HCT116 (cell line): ENCODE results near the gene NOL3. TPM values are rescaled to one million over a fixed set of nuclear protein-coding genes. Genes with fewer than 3 reads are reported as not detected.
A peak's percentile ranks its signal among the peaks of the same experiment; 100 is the strongest.

Experiments
- ATAC-seq: fragments of 200-7000 bp; cut with Tn5 transposase; 2 replicates; pipeline ENCODE4 v1.9.1; 2020; ENCODE audit warnings: mild to moderate bottlenecking, moderate library complexity
- BruUV-seq: library from RNA; stranded (reverse); fragments of 400-500 nt; replicated peaks from 2 replicates; lab custom pipeline; 2021; lab: Mats Ljungman, UMichigan
- CTCF ChIA-PET: fragments of 300-600 bp; sonication (Branson Sonifier 250); formaldehyde crosslinking; loops from one replicate; lab custom pipeline; 2021; ENCODE audit warnings: antibody characterized with exemption; lab: Charles Lee
- POLR2A ChIA-PET: fragments of 300-600, 350-600 bp; sonication (Branson Sonifier 250); formaldehyde crosslinking; loops from one replicate; lab custom pipeline; 2021; ENCODE audit warnings: antibody characterized with exemption; lab: Charles Lee
- RAD21 ChIA-PET, 2 experiments: fragments of 300-600 bp; sonication (Branson Sonifier 250); formaldehyde crosslinking; loops; one replicate each; lab custom pipeline; 2023; ENCODE audit warnings: low total read pairs in 2 of 2; ENCODE audit not compliant: uncharacterized antibody in 2 of 2, unreplicated experiment in 2 of 2, low non-redundant PET in 1 of 2; lab: Charles Lee
- DNase-seq: peaks from one replicate; pipeline ENCODE4 v3.0.0-alpha.2; 2010; ENCODE audit warnings: low read depth, low spot score
- H2AFZ ChIP-seq: fragments of 200-600 bp; shearing (Covaris generic), sonication (generic); 2 replicates; pipeline ENCODE4 v1.6.1; 2017; ENCODE audit warnings: low read depth, mixed run types, mixed read lengths, antibody characterized with exemption, low read length; ENCODE audit not compliant: poor library complexity, severe bottlenecking
- H3K27ac ChIP-seq: 2 replicates; pipeline ENCODE4 v1.5.1; 2012; ENCODE audit warnings: low read depth, low read length
- H3K27me3 ChIP-seq: fragments of 200-600 bp; sonication (generic); 2 replicates; pipeline ENCODE4 v1.6.1; 2016; ENCODE audit warnings: mixed run types, low read length, mixed read lengths; ENCODE audit not compliant: insufficient read depth
- H3K36me3 ChIP-seq, 2 experiments: fragments of 200-500 bp in 1 of 2; fragments of 200-600 bp in 1 of 2; sonication (Bioruptor generic) in 1 of 2; sonication (generic) in 1 of 2; 2 replicates each; pipeline versions ENCODE4 v1.5.1 to v1.6.1; 2014 to 2016; ENCODE audit warnings: low read length in 2 of 2, inconsistent platforms in 1 of 2, mixed read lengths in 1 of 2, mixed run types in 1 of 2; ENCODE audit not compliant: insufficient read depth in 2 of 2, control insufficient read depth in 1 of 2
- H3K4me1 ChIP-seq, 2 experiments: fragments of 200-600 bp in 1 of 2; sonication (generic) in 1 of 2; 2 replicates each; pipeline versions ENCODE4 v1.5.1 to v1.6.1; 2012 to 2017; ENCODE audit warnings: low read length in 2 of 2, inconsistent platforms in 1 of 2, mild to moderate bottlenecking in 1 of 2, mixed read lengths in 1 of 2, mixed run types in 1 of 2, moderate library complexity in 1 of 2; ENCODE audit not compliant: insufficient read depth in 2 of 2, control insufficient read depth in 1 of 2
- H3K4me2 ChIP-seq: fragments of 200-600 bp; sonication (generic); 2 replicates; pipeline ENCODE4 v1.6.1; 2017; ENCODE audit warnings: mixed run types, low read length, mixed read lengths
- H3K4me3 ChIP-seq, 2 experiments: fragments of 200-600 bp in 1 of 2; sonication (generic) in 1 of 2; replicated peaks in 1 of 2; 2 replicates each; pipeline ENCODE4 v1.5.1; 2011 to 2016; ENCODE audit warnings: low read length in 2 of 2, control low read depth in 1 of 2, low read depth in 1 of 2, mild to moderate bottlenecking in 1 of 2, mixed read lengths in 1 of 2, mixed run types in 1 of 2
- H3K79me2 ChIP-seq: fragments of 200-600 bp; sonication (generic); 2 replicates; pipeline ENCODE4 v1.6.1; 2017; ENCODE audit warnings: mild to moderate bottlenecking, mixed run types, low read length, moderate library complexity, mixed read lengths; ENCODE audit not compliant: insufficient read depth
- H3K9ac ChIP-seq: fragments of 200-600 bp; sonication (generic); 2 replicates; pipeline ENCODE4 v1.6.1; 2016; ENCODE audit warnings: low read length, mixed read lengths
- H3K9me2 ChIP-seq: fragments of 200-600 bp; sonication (generic), shearing (Covaris generic); 2 replicates; pipeline ENCODE4 v1.6.1; 2017; ENCODE audit warnings: mixed run types, mild to moderate bottlenecking, moderate library complexity; ENCODE audit not compliant: insufficient read depth
- H3K9me3 ChIP-seq, 2 experiments: fragments of 200-500 bp in 1 of 2; fragments of 200-600 bp in 1 of 2; sonication (Bioruptor generic) in 1 of 2; sonication (generic) in 1 of 2; 2 replicates each; pipeline ENCODE4 v1.6.1; 2014 to 2017; ENCODE audit warnings: low read length in 2 of 2, mixed read lengths in 2 of 2, inconsistent platforms in 1 of 2, low read depth in 1 of 2, mild to moderate bottlenecking in 1 of 2, mixed run types in 1 of 2, moderate library complexity in 1 of 2; ENCODE audit not compliant: control insufficient read depth in 1 of 2, insufficient read depth in 1 of 2
- H4K20me1 ChIP-seq: fragments of 200-600 bp; sonication (generic), shearing (Covaris generic); 2 replicates; pipeline ENCODE4 v1.6.1; 2017; ENCODE audit warnings: mixed run types, mild to moderate bottlenecking, moderate library complexity; ENCODE audit not compliant: insufficient read depth
- CBX3 ChIP-seq: IDR thresholded peaks from 2 replicates; pipeline ENCODE4 v1.6.1; 2012; ENCODE audit warnings: low read depth
- EGR1 ChIP-seq: IDR thresholded peaks from 2 replicates; pipeline ENCODE4 v1.6.1; 2012; ENCODE audit warnings: low read depth
- EZH2 ChIP-seq: fragments of 200-600 bp; sonication (generic); IDR thresholded peaks from 2 replicates; pipeline ENCODE4 v1.6.1; 2017; ENCODE audit warnings: antibody characterized with exemption, mixed run types
- EZH2phosphoT487 ChIP-seq: fragments of 200-600 bp; IDR thresholded peaks from 2 replicates; pipeline ENCODE4 v1.6.1; 2018; ENCODE audit warnings: antibody characterized with exemption, borderline replicate concordance
- POLR2AphosphoS5 ChIP-seq: IDR thresholded peaks from 2 replicates; pipeline ENCODE4 v1.6.1; 2011; ENCODE audit warnings: mild to moderate bottlenecking, low read depth, low read length, moderate library complexity
- TCF7L2 ChIP-seq: IDR thresholded peaks from 2 replicates; pipeline ENCODE4 v1.7.0; 2011; ENCODE audit warnings: borderline replicate concordance, inconsistent platforms; ENCODE audit not compliant: insufficient read depth, insufficient read length; ENCODE audit errors: extremely low read depth
- intact Hi-C: fragments of 100-400 bp; cut with micrococcal nuclease; formaldehyde crosslinking; loops from 2 replicates; pipeline ENCODE4 v1.10.0; 2022
- total RNA-seq: library from RNA; stranded (reverse); gene quantifications from one replicate; pipeline ENCODE4 v1.2.1, GENCODE V29; 2021; ENCODE audit not compliant: unreplicated experiment
- TF ChIP-seq, protein P1 (sequence below): IDR thresholded peaks from 2 replicates; pipeline ENCODE4 v1.6.1; 2012
- TF ChIP-seq, protein P2 (sequence below): IDR thresholded peaks from 2 replicates; pipeline ENCODE4 v1.6.1; 2011; ENCODE audit warnings: mild to moderate bottlenecking, low read length, moderate library complexity; ENCODE audit not compliant: insufficient replicate concordance; ENCODE audit errors: extremely low read depth

NOL3 gene
- total RNA-seq, 1 experiment from 2014 or later, result 54.0 TPM

GRCh38 chr16:67176662-67177061 lies 6.3 kb downstream of the NOL3 start:
- H3K27me3 ChIP-seq, result no peaks in the 10 kb centered on the region
- peak overlapping the region; percentile 93; the same call in 1 of the 2 replicates for H3K4me2 ChIP-seq
- H3K9me2 ChIP-seq, result no peaks in the 10 kb centered on the region
- ChIA-PET RAD21 (no interaction called here), POLR2A (no interaction called here), CTCF (interaction anchor here (2.0 to 3.4 kb wide), 2 partner anchors 22 to 159 kb away, joined by 10 to 14 read pairs; partner anchors contain the start of gene ELMO3)
- no peak overlapping the region for H3K9ac ChIP-seq
- no peaks in the 10 kb centered on the region for H3K9me3 ChIP-seq
- no TSS peak for BruUV-seq
- 0 out of 4 replicates have a peak, but pooled peaks cover 0 to 6% of the 10 kb centered on the region in 2 experiments for H3K36me3 ChIP-seq
- no peak overlapping the region for H2AFZ ChIP-seq
- H3K4me1 ChIP-seq, result peaks cover 48 to 79% of the 10 kb centered on the region in 2 experiments
- H3K4me3 ChIP-seq, result no peak overlapping the region; a peak in 1 of 4 replicates
- no peaks in the 10 kb centered on the region; the same call in 1 of the 2 replicates for H3K79me2 ChIP-seq
- intact Hi-C loops, result no loop called here
- TF ChIP-seq, protein P1, sequence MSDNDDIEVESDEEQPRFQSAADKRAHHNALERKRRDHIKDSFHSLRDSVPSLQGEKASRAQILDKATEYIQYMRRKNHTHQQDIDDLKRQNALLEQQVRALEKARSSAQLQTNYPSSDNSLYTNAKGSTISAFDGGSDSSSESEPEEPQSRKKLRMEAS, result no peak
- TF ChIP-seq CBX3, result no peak
- TF ChIP-seq EZH2, result no peak
- no peak for TF ChIP-seq TCF7L2
- no peak for TF ChIP-seq EZH2phosphoT487
- TF ChIP-seq, protein P2, sequence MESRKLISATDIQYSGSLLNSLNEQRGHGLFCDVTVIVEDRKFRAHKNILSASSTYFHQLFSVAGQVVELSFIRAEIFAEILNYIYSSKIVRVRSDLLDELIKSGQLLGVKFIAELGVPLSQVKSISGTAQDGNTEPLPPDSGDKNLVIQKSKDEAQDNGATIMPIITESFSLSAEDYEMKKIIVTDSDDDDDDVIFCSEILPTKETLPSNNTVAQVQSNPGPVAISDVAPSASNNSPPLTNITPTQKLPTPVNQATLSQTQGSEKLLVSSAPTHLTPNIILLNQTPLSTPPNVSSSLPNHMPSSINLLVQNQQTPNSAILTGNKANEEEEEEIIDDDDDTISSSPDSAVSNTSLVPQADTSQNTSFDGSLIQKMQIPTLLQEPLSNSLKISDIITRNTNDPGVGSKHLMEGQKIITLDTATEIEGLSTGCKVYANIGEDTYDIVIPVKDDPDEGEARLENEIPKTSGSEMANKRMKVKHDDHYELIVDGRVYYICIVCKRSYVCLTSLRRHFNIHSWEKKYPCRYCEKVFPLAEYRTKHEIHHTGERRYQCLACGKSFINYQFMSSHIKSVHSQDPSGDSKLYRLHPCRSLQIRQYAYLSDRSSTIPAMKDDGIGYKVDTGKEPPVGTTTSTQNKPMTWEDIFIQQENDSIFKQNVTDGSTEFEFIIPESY, result no peak
- no peak for TF ChIP-seq EGR1
- TF ChIP-seq POLR2AphosphoS5, result peak; percentile 50; the same call in 1 of the 2 replicates
- H4K20me1 ChIP-seq, result no peaks in the 10 kb centered on the region
- DNase-seq, result no peak
- H3K27ac ChIP-seq, result peak overlapping the region; percentile 97; the same call in 1 of the 2 replicates
- ATAC-seq, result no peak
